Tibial artery (tissue), 4 donors: ENCODE data around the gene COPS9.

ENCODE experiments used
- DNase-seq, 2 donors: peaks; one replicate each; pipeline ENCODE4 v3.0.0-alpha.2; 2019
- H3K27ac ChIP-seq, 2 donors: fragments of 200-600 bp; sonication (generic) in 1 of 2; 1 replicate in 1 of 2; 2 replicates in 1 of 2; pipeline ENCODE4 v1.5.1; 2018 to 2019; ENCODE audit warnings: mild to moderate bottlenecking in 1 of 2
- H3K27me3 ChIP-seq, 2 donors: fragments of 200-600 bp; sonication (generic) in 1 of 2; one replicate each; pipeline versions ENCODE4 v1.5.1 to v1.6.0; 2016 to 2019
- H3K36me3 ChIP-seq, 3 donors: fragments of 200-600 bp; sonication (generic) in 2 of 3; one replicate each; pipeline ENCODE4 v1.5.1; 2016 to 2019; ENCODE audit warnings: mild to moderate bottlenecking in 2 of 3
- H3K4me1 ChIP-seq, 4 donors: fragments of 200-600 bp; sonication (generic) in 2 of 4; 1 replicate in 3 of 4; 2 replicates in 1 of 4; pipeline ENCODE4 v1.5.1; 2016 to 2019
- H3K4me3 ChIP-seq, 2 donors: fragments of 200-600 bp; sonication (generic) in 1 of 2; 1 replicate in 1 of 2; 2 replicates in 1 of 2; pipeline ENCODE4 v1.5.1; 2018 to 2019; ENCODE audit warnings: mild to moderate bottlenecking in 2 of 2
- H3K9me3 ChIP-seq, 3 donors: fragments of 200-600 bp; sonication (generic) in 1 of 3; one replicate each; pipeline ENCODE4 v1.5.1; 2016 to 2019
- CTCF ChIP-seq, 2 experiments: fragments of 200-600 bp in 1 of 2; fragments of 450-650 bp in 1 of 2; IDR thresholded peaks; one replicate each; pipeline ENCODE4 v1.5.1; 2017 to 2019; ENCODE audit warnings: antibody characterized with exemption in 2 of 2, mild to moderate bottlenecking in 1 of 2, moderate library complexity in 1 of 2
- intact Hi-C: fragments of 100-400 bp; cut with DNase I; formaldehyde crosslinking; loops from one replicate; pipeline ENCODE4 v1.15.0; 2023; ENCODE audit warnings: low total_unique reads

COPS9 gene

GRCh38 chr2:240136013-240136670 lies at the start of gene COPS9:
COPS9 (minus strand) TSS chr2:240136305; CDS start chr2:240136284, 21 bp downstream.
- Histone ChIP-seq H3K27ac (peak within 1 kb of the TSS; percentile 57 to 76), H3K36me3 (peaks cover 25 to 28% (median 26%) of the 10 kb centered on the region in 3 donors), H3K9me3 (no peaks in the 10 kb centered on the region), H3K4me3 (peak within 1 kb of the TSS; percentile 67 to 87), H3K27me3 (no peaks in the 10 kb centered on the region), H3K4me1 (peaks cover 0 to 21% (median 12%) of the 10 kb centered on the region in 4 donors)
- intact Hi-C loops = no loop called here
- no peak for TF ChIP-seq CTCF (IDR thresholded peaks at IDR 0.05)
- peak; percentile 86 to 88 for DNase-seq

GRCh38 chr2:240184656-240185055 lies 48.6 kb upstream of the COPS9 start:
- Histone ChIP-seq H3K9me3 (no peaks in the 10 kb centered on the region), H3K27ac (no peak overlapping the region), H3K27me3 (peaks cover 0 to 30% of the 10 kb centered on the region in 2 donors), H3K4me1 (no peaks in the 10 kb centered on the region), H3K4me3 (no peak overlapping the region), H3K36me3 (no peaks in the 10 kb centered on the region)
- no peak for TF ChIP-seq CTCF (IDR thresholded peaks at IDR 0.05)
- peak in 1 of 2 donors; percentile 6 for DNase-seq
- intact Hi-C loops = no loop called here

GRCh38 chr2:240183875-240184590 lies 47.9 kb upstream of the COPS9 start:
- Histone ChIP-seq H3K27me3 (peaks cover 0 to 35% of the 10 kb centered on the region in 2 donors), H3K36me3 (no peaks in the 10 kb centered on the region), H3K27ac (no peak overlapping the region), H3K9me3 (no peaks in the 10 kb centered on the region), H3K4me1 (no peaks in the 10 kb centered on the region), H3K4me3 (no peak overlapping the region)
- intact Hi-C loops = no loop called here
- DNase-seq = peak in 1 of 2 donors; percentile 43
- no peak for TF ChIP-seq CTCF (IDR thresholded peaks at IDR 0.05)

- Histone ChIP-seq H3K4me1 (no peaks in the 10 kb centered on the region), H3K27me3 (peaks cover 0 to 43% of the 10 kb centered on the region in 2 donors), H3K36me3 (no peaks in the 10 kb centered on the region), H3K27ac (no peak overlapping the region), H3K4me3 (no peak overlapping the region), H3K9me3 (no peaks in the 10 kb centered on the region)
- no peak for TF ChIP-seq CTCF (IDR thresholded peaks at IDR 0.05)
- peak in 1 of 2 donors; percentile 47 for DNase-seq
- intact Hi-C loops = no loop called here
Measured at GRCh38 chr2:240183006-240183874, 47.1 kb upstream of the COPS9 start.

- H3K9me3 ChIP-seq = no peaks in the 10 kb centered on the region
- peak in 1 of 2 donors; percentile 33 for DNase-seq
- no peak overlapping the region for H3K4me3 ChIP-seq
- no peaks in the 10 kb centered on the region for H3K4me1 ChIP-seq
- intact Hi-C loops = no loop called here
- no peak overlapping the region for H3K27ac ChIP-seq
- peaks cover 0 to 45% of the 10 kb centered on the region in 2 donors for H3K27me3 ChIP-seq
- no peak for TF ChIP-seq CTCF (IDR thresholded peaks at IDR 0.05)
- H3K36me3 ChIP-seq = no peaks in the 10 kb centered on the region
Measured at GRCh38 chr2:240182476-240182875, 46.4 kb upstream of the COPS9 start.
